GM21529 (cell line): ENCODE results near the gene TTLL10.

Experiments
- ATAC-seq: cut with Tn5 transposase; IDR thresholded peaks from one replicate; pipeline ENCODE4 v1.9.1; 2021; ENCODE audit not compliant: unreplicated experiment

The TTLL10 gene

GRCh38 chr1:1244192-1244811 lies 70.6 kb downstream of the TTLL10 start:
- no peak for ATAC-seq

- ATAC-seq: no peak
Observed at GRCh38 chr1:1245178-1245816, 71.6 kb downstream of the TTLL10 start.

DNA sequence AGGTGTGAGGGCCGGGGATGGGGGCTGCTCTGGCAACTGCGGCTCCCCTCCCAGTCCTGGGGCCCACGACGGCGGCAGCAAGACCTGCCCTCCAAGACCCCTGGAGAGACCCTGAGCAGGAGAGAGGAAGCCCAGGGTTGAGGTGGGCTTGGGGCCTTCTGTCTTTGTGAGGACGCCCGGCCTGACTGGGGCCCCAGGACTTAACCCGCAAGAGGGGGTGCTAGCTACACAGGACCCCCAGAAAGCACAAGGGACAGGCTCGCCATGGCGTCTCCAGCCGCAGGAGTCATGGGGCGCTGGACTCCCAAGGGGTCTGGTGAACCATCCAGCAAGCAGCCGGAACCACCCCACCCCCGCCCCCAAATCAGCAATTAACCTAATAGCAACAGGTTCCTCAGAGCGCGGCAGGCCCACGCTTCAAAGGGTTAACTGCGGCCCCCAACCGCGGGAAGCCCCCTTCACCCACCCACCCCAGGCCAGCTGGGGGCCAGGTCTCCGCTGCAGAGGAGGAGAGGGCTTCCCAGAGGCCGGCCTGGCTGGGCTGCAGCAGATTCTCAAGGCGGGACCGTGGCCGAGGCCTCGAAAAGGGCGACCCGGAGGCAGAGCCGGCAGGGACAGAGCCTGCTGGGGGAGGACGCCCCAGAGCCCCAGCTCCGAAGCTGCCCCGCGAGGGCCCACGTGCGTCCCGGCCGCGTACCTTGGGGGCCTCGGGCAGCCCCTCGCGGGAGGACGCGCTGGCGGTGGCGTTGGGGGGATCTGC lies 72.3 kb downstream of the TTLL10 start:
- no peak for ATAC-seq

- ATAC-seq: no peak
Observed at GRCh38 chr1:1246577-1247340, 73.1 kb downstream of the TTLL10 start, which contains the start of gene C1QTNF12. Gene C1QTNF12 (minus strand): TSS chr1:1246722. CDS start chr1:1246690, 32 bp downstream.

DNA sequence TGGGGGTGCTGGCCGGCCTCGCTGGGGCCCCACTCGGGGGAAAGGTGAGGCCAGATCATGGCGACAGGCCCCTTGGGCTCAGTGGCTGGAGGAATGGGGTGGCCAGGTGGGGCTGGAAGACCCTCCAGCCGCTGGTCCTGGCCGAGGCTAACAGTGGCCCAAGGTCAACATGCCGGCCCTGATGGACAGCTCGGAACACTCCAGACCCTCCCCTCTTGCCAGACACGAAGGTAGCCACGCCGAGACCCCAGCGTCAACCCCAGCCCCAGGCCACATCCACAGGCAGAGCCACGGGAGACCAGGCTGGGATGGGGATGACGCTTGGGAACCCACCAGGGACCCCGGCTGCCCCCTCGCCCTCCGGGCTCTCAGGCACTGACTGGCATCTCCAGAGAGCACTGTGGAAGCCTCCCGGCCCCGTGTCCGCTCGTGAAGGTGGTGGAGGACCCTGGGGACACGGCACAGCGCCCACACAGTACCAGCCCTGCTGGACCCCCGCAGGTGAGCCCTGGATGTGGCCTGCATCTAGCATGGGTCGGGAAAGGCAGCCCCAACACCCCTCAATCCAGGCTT lies 73.7 kb downstream of the TTLL10 start:
- ATAC-seq: no peak
